Smooth muscle cell (in vitro differentiated cells): Measurements from ENCODE around the gene HOXB9. TPM values are rescaled to one million over a fixed set of nuclear protein-coding genes. Genes with fewer than 3 reads are reported as not detected.
A peak's percentile ranks its signal among the peaks of the same experiment; 100 is the strongest.

Source experiments
- DNase-seq: peaks from one replicate; lab custom pipeline; 2025; ENCODE audit not compliant: unreplicated experiment; lab: John Stamatoyannopoulos, UW
- H2AFZ ChIP-seq: fragments of 200-600 bp; sonication (generic); 2 replicates; pipeline ENCODE4 v1.6.0; 2016; ENCODE audit warnings: antibody characterized with exemption, low read depth, mild to moderate bottlenecking
- H3F3A ChIP-seq: fragments of 200-600 bp; sonication (generic); 2 replicates; pipeline ENCODE4 v1.6.0; 2017; ENCODE audit warnings: antibody characterized with exemption, low read depth
- H3K27ac ChIP-seq: fragments of 200-600 bp; sonication (generic); 2 replicates; pipeline ENCODE4 v1.5.1; 2016; ENCODE audit warnings: low read depth, mild to moderate bottlenecking
- H3K27me3 ChIP-seq: fragments of 200-600 bp; sonication (generic); 2 replicates; pipeline ENCODE4 v1.6.1; 2016; ENCODE audit warnings: low read depth, mild to moderate bottlenecking
- H3K36me3 ChIP-seq: fragments of 200-600 bp; sonication (generic); 2 replicates; pipeline ENCODE4 v1.5.1; 2016; ENCODE audit warnings: low read depth
- H3K4me1 ChIP-seq: fragments of 200-600 bp; sonication (generic); 2 replicates; pipeline ENCODE4 v1.5.1; 2016; ENCODE audit warnings: low read depth
- H3K4me2 ChIP-seq: fragments of 200-600 bp; sonication (generic); 2 replicates; pipeline ENCODE4 v1.6.0; 2016; ENCODE audit warnings: mild to moderate bottlenecking
- H3K4me3 ChIP-seq: fragments of 200-600 bp; sonication (generic); 2 replicates; pipeline ENCODE4 v1.5.1; 2016; ENCODE audit warnings: mild to moderate bottlenecking
- H3K79me2 ChIP-seq: fragments of 200-600 bp; sonication (generic); 2 replicates; pipeline ENCODE4 v1.6.0; 2016; ENCODE audit warnings: low read depth, mild to moderate bottlenecking
- H3K9ac ChIP-seq: fragments of 200-600 bp; sonication (generic); 2 replicates; pipeline ENCODE4 v1.6.0; 2016; ENCODE audit warnings: low read depth
- H3K9me3 ChIP-seq: fragments of 200-600 bp; sonication (generic); replicated peaks from 2 replicates; pipeline ENCODE4 v1.5.1; 2016; ENCODE audit warnings: low read depth
- H4K20me1 ChIP-seq: fragments of 200-600 bp; sonication (generic); 2 replicates; pipeline ENCODE4 v1.6.0; 2016; ENCODE audit warnings: low read depth
- CTCF ChIP-seq: fragments of 200-600 bp; sonication (generic); IDR thresholded peaks from 2 replicates; pipeline ENCODE4 v1.5.1; 2017; ENCODE audit warnings: borderline replicate concordance, mild to moderate bottlenecking, antibody characterized with exemption; ENCODE audit not compliant: insufficient read depth, poor library complexity, severe bottlenecking
- WGBS: methylation state at CpG from one replicate; pipeline ENCODE4 v1.1.7; 2016; ENCODE audit warnings: low lambda C conversion rate; 5-methylcytosine and 5-hydroxymethylcytosine counted together
- polyA plus RNA-seq: library from polyadenylated mRNA; unstranded; fragments of >200 nt; fragmentation: Nextera tagmentation; extraction: Ambion mirVana; gene quantifications from 2 replicates; pipeline ENCODE4 v1.2.1, GENCODE V29; 2016
- total RNA-seq: library from RNA; depleted of rRNA; stranded (reverse); fragments of >200 nt; gene quantifications from 2 replicates; pipeline ENCODE4 v1.2.3, GENCODE V29; 2014

HOXB9 gene
- total and polyA plus RNA-seq, 2 experiments from 2014 or later = 13.8 to 24.3 TPM

- Histone ChIP-seq H4K20me1 (peaks cover 4% of the 10 kb centered on the region), H3K79me2 (peaks cover 88% of the 10 kb centered on the region), H3K4me2 (peak overlapping the region; percentile 92), H3K36me3 (no peaks in the 10 kb centered on the region), H3F3A (peaks cover 37% of the 10 kb centered on the region), H3K9ac (peak overlapping the region; percentile 10), H3K9me3 (no peaks in the 10 kb centered on the region), H3K27ac (peak overlapping the region; percentile 92), H3K27me3 (no peaks in the 10 kb centered on the region), H3K4me1 (peaks cover 7% of the 10 kb centered on the region), H3K4me3 (peak overlapping the region; percentile 55), H2AFZ (no peak overlapping the region)
- DNase-seq = no peak
- WGBS = 30% methylated on average over 23 of the region's 23 CpGs
- TF ChIP-seq CTCF = no peak
Observed at GRCh38 chr17:48642843-48643696, 16.9 kb upstream of the HOXB9 start.

GRCh38 chr17:48642059-48642842 lies 16.1 kb upstream of the HOXB9 start:
- no peak overlapping the region for H2AFZ ChIP-seq
- H3F3A ChIP-seq = peaks cover 42% of the 10 kb centered on the region
- peak overlapping the region; percentile 92 for H3K4me2 ChIP-seq
- H3K27ac ChIP-seq = peak overlapping the region; percentile 92
- peaks cover 8% of the 10 kb centered on the region for H4K20me1 ChIP-seq
- no peaks in the 10 kb centered on the region for H3K27me3 ChIP-seq
- H3K9me3 ChIP-seq = no peaks in the 10 kb centered on the region
- H3K4me3 ChIP-seq = peak overlapping the region; percentile 55
- peak overlapping the region; percentile 10 for H3K9ac ChIP-seq
- TF ChIP-seq CTCF = peak; percentile 28
- WGBS = 14% methylated on average over 56 of the region's 58 CpGs
- H3K4me1 ChIP-seq = peaks cover 7% of the 10 kb centered on the region
- H3K36me3 ChIP-seq = no peaks in the 10 kb centered on the region
- H3K79me2 ChIP-seq = peaks cover 84% of the 10 kb centered on the region
- DNase-seq = no peak

DNA sequence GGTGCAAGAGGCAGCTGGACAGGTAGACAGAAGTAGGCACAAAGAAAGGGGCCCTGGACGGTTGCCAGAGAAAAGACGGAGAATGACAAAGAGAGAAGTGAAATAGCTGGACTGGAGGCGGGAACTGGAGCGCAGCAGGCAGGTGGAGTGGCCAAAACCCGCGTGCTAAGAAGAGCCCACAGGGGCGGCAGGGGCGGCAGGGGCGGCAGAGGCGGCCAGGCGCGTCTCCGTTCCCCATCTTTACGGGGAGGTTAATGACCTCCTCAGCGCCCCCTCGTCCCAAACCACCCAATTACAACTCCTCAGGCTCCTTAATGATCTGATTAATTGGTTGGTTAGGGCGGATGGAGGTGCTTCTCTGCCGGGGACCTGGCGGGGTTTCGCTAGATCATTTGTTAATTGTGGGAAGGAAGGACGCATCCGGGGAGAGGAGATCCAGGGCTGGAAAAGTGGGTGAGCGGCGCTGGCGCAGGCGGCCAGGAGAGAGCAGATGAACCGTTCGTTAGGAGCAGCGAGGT lies 15.4 kb upstream of the HOXB9 start:
- Histone ChIP-seq H3K9ac (peak overlapping the region; percentile 10), H3K79me2 (peaks cover 82% of the 10 kb centered on the region), H3K27ac (peak overlapping the region; percentile 95), H2AFZ (no peak overlapping the region), H3F3A (peaks cover 47% of the 10 kb centered on the region), H3K4me3 (peak overlapping the region; percentile 55), H3K27me3 (no peaks in the 10 kb centered on the region), H3K4me2 (peak overlapping the region; percentile 92), H3K9me3 (no peaks in the 10 kb centered on the region), H4K20me1 (peaks cover 10% of the 10 kb centered on the region), H3K36me3 (no peaks in the 10 kb centered on the region), H3K4me1 (peaks cover 7% of the 10 kb centered on the region)
- DNase-seq = no peak
- TF ChIP-seq CTCF = no peak
- 62% methylated on average over 29 of the region's 29 CpGs for WGBS
